ENCODE measurements around the gene FCER1G. TPM values are rescaled to one million over a fixed set of nuclear protein-coding genes. Genes with fewer than 3 reads are reported as not detected.
A peak's percentile ranks its signal among the peaks of the same experiment; 100 is the strongest.
"Not testable (repeated sequence)": the region's sequence is repeated elsewhere in the genome, so short reads cannot be mapped to it uniquely, and the experiment has no call there.

Gene FCER1G
- total and polyA plus RNA-seq, 10 donors, result 148 to 402 (median 243) TPM

GRCh38 chr1:161223805-161224694 lies 9.0 kb downstream of the FCER1G start:
- no peak for TF ChIP-seq CTCF (IDR thresholded peaks at IDR 0.05 in 8 of 11, conservative IDR thresholded peaks at IDR 0.05 in 3 of 11)
- TF ChIP-seq POLR2AphosphoS5 (IDR thresholded peaks at IDR 0.05), result no peak
- no peak for TF ChIP-seq POLR2A (IDR thresholded peaks at IDR 0.05)
- H3K27me3 ChIP-seq (replicated peaks in 1 of 7), result peaks cover 0 to 20% (median 0%) of the 10 kb centered on the region in 7 donors
- no peak overlapping the region for H3K27ac ChIP-seq
- intact Hi-C loops (cut with DNase I; ENCODE audit: low total_unique reads), result no loop called here
- peak; percentile 17 for DNase-seq
- H3K36me3 ChIP-seq, result peaks cover 0 to 27% (median 9%) of the 10 kb centered on the region in 6 donors
- peaks cover 22 to 52% (median 30%) of the 10 kb centered on the region in 6 donors for H3K4me1 ChIP-seq
- H3K4me3 ChIP-seq, result no peak overlapping the region
- H3K9me3 ChIP-seq, result no peaks in the 10 kb centered on the region
- 89 to 97% (median 92%) methylated on average over 7 of the region's 7 CpGs for WGBS, 5 donors

DNA sequence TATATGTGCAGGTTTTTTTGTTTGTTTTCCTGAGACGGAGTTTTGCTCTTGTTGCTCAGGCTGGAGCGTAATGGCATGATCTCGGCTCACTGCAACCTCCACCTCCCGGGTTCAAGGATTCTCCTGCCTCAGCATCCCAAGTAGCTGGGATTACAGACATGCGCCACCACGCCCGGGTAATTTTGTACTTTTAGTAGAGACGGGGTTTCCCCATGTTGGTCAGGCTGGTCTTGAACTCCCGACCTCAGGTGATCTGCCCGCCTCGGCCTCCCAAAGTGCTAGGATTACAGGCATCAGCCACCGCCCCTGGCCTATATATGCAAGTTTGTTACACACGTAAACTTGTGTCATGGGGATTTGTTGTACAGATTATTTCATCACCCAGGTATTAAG lies 9.6 kb downstream of the FCER1G start:
- H3K27me3 ChIP-seq (replicated peaks in 1 of 7), result peaks cover 0 to 20% (median 0%) of the 10 kb centered on the region in 7 donors
- H3K9me3 ChIP-seq, H3K4me3 ChIP-seq: not testable (repeated sequence)
- peaks cover 22 to 46% (median 30%) of the 10 kb centered on the region in 6 donors for H3K4me1 ChIP-seq
- peak; percentile 54 for DNase-seq
- H3K27ac ChIP-seq, result peak overlapping the region in 3 of 8 donors; percentile 79 to 85 (median 81)
- intact Hi-C loops (cut with DNase I; ENCODE audit: low total_unique reads), result loop anchor here (5.0 kb wide), 2 partner anchors 73 to 148 kb away; no protein-coding TSS in a partner anchor
- WGBS, 5 donors, result 79 to 92% (median 91%) methylated on average over 13 of the region's 13 CpGs
- peaks cover 0 to 27% (median 14%) of the 10 kb centered on the region in 6 donors for H3K36me3 ChIP-seq

DNA sequence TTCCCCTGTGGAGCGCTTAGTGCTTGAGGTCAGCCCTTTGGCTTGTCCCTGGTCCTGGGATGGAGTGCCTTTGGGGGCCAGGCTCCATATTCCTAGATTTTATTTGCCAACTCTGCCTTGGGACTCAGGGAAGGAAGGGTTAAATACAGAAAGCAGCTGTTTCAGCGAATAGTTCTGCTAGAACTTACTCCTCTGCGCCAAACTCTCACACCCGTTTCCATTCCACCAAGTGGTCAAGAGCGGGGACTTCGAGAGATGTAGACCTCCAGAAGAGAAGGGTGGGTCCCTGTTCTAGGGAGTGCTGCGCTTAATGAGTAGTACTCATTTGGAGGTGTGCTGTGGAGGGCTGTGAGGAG lies 10.1 kb downstream of the FCER1G start:
- DNase-seq, result peak; percentile 55
- peaks cover 0 to 27% (median 16%) of the 10 kb centered on the region in 6 donors for H3K36me3 ChIP-seq

More for the DNA sequence above, 10.1 kb downstream of the FCER1G start:
- intact Hi-C loops (cut with DNase I; ENCODE audit: low total_unique reads), result loop anchor here (5.0 kb wide), 2 partner anchors 72 to 147 kb away; no protein-coding TSS in a partner anchor
- peaks cover 0 to 20% (median 0%) of the 10 kb centered on the region in 7 donors for H3K27me3 ChIP-seq (replicated peaks in 1 of 7)
- no peaks in the 10 kb centered on the region for H3K9me3 ChIP-seq
- H3K4me1 ChIP-seq, result peaks cover 22 to 42% (median 30%) of the 10 kb centered on the region in 6 donors
- H3K27ac ChIP-seq, result peak overlapping the region; percentile 50 to 85 (median 71)
- 73 to 85% (median 79%) methylated on average over 7 of the region's 7 CpGs for WGBS, 5 donors
- H3K4me3 ChIP-seq, result peak overlapping the region in 2 of 8 donors; percentile 30 to 69
- no peak for TF ChIP-seq CTCF (IDR thresholded peaks at IDR 0.05 in 8 of 11, conservative IDR thresholded peaks at IDR 0.05 in 3 of 11)
- TF ChIP-seq POLR2A (IDR thresholded peaks at IDR 0.05), result no peak
- no peak for TF ChIP-seq POLR2AphosphoS5 (IDR thresholded peaks at IDR 0.05)
